Stimulated activated CD4-positive, alpha-beta T cell treated with anti-CD3 and anti-CD28 coated beads, Interleukin-2, amount 100 ng/mL, for 48 hours (primary cell): ENCODE results near the gene RCN2.
"Not testable (repeated sequence)": the region's sequence is repeated elsewhere in the genome, so short reads cannot be mapped to it uniquely, and the experiment has no call there.

Experiments used
- DNase-seq, 2 donors: peaks; one replicate each; pipeline ENCODE4 v3.0.0-alpha.2; 2020

RCN2 gene, protein sequence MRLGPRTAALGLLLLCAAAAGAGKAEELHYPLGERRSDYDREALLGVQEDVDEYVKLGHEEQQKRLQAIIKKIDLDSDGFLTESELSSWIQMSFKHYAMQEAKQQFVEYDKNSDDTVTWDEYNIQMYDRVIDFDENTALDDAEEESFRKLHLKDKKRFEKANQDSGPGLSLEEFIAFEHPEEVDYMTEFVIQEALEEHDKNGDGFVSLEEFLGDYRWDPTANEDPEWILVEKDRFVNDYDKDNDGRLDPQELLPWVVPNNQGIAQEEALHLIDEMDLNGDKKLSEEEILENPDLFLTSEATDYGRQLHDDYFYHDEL

GRCh38 chr15:76931397-76932134 is at the start of gene RCN2:
Gene RCN2 (plus strand): TSS chr15:76931749. CDS start chr15:76931842, 93 bp downstream.
- peak; percentile 89 to 90 for DNase-seq

DNA sequence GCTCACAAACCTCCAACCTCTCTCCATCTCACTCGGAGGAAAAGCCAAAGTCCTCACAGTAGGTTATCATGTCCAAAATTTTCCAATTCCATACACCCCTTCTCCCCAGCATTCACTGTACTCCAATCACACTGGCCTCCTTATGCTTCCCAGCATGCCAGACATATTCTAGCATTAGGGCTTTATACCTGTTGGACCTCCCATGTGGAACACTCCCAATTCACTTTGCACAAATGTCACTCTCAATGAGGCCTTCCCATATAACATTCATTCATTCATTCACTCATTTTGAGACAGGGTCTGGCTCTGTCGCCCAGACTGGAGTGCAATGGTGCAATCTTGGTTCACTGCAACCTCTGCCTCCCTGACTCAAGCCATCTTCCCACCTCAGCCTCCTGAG is 46.3 kb upstream of the RCN2 start:
- no peak for DNase-seq

- not testable (repeated sequence) for DNase-seq
Observed at GRCh38 chr15:76887280-76888141, 44.0 kb upstream of the RCN2 start.

DNA sequence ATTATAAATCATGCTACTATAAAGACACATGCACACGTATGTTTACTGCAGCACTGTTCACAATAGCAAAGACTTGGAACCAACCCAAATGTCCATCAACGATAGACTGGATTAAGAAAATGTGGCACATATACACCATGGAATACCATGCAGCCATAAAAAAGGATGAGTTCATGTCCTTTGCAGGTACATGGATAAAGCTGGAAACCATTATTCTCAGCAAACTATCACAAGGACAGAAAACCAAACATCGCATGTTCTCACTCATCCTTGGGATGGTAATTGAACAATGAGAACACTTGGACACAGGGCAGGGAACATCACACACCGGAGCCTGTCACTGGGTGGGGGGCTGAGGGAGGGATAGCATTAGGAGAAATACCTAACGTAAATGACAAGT is 38.7 kb upstream of the RCN2 start:
- DNase-seq, result not testable (repeated sequence)

DNA sequence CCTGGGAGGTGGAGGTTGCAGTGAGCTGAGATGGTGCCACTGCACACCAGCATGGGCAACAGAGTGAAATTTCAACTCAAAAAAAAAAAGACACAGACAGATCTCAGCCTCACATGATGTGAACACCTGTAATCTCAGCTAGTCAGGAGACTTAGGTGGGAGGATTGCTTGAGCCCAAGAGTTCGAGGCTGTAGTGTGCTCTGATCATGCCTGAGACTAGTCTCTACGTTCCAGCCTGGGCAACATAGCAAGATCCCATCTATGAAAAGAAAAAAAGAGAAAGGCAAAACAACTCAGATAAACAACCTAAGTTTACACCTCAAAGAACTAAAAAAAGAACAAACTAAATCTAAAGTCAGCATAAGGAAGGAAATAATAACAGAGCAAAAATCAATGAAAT is 37.4 kb upstream of the RCN2 start:
- no peak for DNase-seq

- no peak for DNase-seq
Observed at GRCh38 chr15:76898102-76898501, 33.4 kb upstream of the RCN2 start.

DNA sequence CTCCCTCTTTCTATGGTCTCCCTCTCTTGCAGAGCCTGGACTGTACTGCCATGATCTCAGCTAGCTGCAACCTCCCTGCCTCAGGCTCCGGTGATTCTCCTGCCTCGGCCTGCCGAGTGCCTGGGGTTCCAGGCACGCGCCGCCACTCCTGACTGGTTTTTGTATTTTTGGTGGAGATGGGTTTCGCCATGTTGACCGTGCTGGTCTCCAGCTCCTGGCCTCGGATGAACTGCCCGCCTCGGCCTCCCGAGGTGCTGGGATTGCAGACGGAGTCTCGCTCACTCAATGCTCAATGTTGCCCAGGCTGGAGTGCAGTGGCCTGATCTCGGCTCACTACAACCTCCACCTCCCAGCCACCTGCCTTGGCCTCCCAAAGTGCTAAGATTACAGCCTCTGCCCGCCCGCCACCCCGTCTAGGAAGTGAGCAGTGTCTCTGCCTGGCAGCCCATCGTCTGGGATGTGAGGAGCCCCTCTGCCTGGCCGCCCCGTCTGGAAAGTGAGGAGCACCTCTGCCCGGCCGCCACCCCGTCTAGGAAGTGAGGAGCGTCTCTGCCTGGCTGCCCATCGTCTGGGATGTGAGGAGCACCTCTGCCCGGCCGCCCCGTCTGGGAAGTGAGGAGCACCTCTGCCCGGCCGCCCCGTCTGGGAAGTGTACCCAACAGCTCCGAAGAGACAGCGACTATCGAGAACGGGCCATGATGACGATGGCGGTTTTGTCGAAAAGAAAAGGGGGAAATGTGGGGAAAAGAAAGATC is 32.2 kb upstream of the RCN2 start:
- not testable (repeated sequence) for DNase-seq

DNA sequence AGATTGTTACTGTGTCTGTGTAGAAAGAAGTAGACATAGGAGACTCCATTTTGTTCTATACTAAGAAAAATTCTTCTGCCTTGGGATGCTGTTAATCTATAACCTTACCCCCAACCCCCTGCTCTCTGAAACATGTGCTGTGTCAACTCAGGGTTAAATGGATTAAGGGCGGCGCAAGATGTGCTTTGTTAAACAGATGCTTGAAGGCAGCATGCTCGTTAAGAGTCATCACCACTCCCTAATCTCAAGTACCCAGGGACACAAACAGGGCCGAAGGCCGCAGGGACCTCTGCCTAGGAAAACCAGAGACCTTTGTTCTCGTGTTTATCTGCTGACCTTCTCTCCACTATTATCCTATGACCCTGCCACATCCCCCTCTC is 31.6 kb upstream of the RCN2 start:
- DNase-seq, result not testable (repeated sequence)

- DNase-seq, result no peak
Observed at GRCh38 chr15:76901965-76902364, 29.6 kb upstream of the RCN2 start.

DNA sequence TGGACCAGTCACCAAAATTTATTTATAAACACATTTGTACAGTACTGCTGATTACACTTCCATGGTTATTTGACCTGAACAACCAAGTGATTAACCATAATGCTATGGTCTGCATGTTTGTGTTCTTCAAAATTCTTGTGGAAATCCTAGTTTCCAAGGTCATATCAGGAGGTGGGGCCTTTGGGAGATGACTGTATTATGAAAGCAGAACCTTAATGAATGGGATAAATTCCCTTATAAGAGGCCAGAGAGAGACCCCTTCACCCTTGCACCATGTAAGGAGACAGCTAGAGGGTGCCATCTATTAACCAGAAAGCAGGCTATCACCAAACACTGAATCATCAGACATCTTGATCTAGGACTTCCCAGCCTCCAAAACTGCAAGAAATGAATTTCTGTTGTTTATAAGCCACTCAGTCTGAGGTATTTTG is 28.3 kb upstream of the RCN2 start:
- no peak for DNase-seq

- DNase-seq, result no peak
Observed at GRCh38 chr15:76904461-76905012, 27.0 kb upstream of the RCN2 start.

DNA sequence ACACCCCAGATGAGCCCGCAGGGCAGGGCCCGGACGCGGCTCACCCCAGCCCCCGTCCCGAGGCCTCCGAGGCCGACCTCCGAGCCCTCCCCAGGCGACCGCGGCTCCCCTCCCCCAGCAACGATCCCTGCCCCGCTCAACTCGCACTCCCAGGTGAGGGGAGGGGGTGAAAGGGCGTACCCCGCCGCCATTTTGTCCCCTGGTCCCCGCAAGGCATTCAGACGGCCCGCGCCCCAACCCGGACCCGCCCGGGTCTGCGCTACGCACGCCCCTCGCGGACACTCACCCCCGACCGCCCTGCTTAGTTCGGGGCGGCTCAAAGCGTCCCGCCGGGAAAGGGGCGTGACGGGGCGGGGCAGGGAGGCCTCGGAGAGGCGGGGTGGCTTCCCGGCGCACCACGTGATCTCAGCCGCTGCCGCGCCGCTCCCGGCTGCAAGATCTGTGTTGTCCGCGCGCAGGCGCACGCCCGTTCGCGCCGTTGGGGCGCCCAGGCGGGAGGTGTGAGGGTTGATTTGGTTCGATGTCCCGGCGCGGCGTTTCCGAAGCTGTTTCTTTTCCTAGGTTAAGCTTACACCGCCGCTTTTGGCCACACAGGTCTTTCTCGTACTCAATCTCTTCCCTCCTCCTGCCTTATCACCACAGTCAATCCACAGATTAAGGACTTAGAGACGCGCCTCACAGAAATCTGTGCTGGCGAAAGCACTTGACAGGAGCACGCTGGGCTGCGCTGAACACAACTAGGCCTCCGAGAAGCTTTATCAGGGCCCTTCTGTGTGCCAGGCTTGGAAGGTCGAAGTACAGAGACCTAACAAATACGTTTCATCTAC is 26.3 kb upstream of the RCN2 start, which contains the start of gene SCAPER:
TSS of gene SCAPER (minus strand) at position 328 of the 827 bp plus-strand sequence. CDS start 21,523 bp downstream, outside the sequence.
- DNase-seq, result peak; percentile 88 to 90

- DNase-seq, result no peak
Observed at GRCh38 chr15:76905855-76906254, 25.7 kb upstream of the RCN2 start.

DNA sequence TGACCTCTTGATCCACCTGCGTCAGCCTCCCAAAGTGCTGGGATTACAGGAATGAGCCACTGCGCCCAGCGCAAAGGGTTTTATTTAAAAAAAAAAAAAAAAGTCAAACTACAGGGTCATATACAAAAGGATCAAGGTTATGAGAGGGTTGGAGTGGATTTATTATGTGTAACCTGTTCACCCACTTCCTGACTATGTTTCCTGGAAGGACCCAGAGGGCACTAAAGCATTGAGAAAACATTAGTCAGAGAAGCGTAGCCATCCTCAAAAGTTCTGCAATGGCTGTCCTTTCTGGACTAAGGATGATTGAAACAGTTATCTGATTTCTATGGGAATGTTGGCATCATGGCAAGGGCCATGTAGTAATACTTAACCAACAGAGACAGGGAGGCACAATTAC is 19.1 kb upstream of the RCN2 start:
- DNase-seq, result no peak

DNA sequence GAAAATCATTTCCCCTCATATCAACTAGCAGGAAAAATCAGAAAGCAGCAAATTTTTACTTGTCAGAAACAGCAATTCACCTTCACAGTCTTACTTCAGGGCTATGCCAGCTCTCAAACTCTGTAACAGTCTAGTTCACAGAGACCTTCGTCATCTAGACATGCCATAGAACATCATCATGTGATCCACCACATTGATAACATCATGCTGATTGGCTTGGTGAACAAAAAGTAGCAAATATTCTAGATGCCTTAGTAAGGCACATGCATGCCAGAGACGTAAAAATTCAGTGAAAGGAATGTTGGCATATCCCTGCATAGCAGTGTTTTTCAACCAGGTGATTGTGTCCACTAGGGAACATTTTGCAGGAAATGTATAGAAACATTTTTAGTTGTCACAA is 17.8 kb upstream of the RCN2 start:
- no peak for DNase-seq

DNA sequence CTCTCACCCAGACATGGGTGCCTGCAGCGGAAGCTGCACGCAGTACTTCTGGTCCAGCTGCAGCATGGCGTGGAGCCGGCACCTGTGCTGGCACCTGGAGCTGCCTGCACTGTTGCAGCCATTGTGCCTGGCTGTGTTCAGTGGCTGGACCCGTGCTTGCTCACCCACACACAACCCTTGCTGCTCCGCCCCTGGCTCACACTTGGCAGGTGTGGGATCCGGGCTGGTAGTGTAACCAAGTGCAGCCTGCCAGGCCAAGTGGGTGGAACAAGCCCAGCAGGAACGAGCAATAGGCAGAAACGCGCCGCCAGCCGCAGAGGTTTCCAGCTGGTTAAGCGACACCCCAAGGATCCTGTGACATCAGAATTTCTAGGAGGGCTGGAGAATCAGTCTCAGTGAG is 15.2 kb upstream of the RCN2 start:
- no peak for DNase-seq

- DNase-seq, result no peak
Observed at GRCh38 chr15:76928201-76928600, 3.3 kb upstream of the RCN2 start.

GRCh38 chr15:76929011-76929760 is 2.4 kb upstream of the RCN2 start:
- no peak for DNase-seq

DNA sequence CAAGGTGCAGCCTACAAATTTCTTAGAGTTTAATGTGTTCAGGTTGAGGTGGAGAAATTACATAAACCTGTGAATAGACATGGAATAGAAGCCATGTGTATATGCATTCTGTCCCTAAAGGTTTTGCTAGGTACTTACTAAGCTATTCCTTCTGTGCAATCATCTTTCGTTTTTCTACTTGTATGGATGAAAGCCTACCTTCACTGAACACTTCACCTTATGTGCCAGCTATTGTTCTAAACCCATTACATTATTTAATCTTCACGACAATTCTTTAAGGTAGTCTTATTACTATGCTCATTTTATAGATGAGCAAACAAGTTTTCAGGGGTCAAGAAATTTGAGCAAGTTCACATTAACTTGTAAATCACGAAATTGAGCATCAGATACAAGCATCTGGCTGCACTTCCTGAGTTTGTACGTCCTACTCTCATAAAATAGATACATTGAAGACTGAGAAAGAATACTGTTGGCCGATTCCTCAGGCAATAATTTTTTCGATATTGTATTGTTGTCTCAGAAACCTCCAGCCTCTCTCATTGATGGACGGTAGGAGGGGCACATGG is 635 bp upstream of the RCN2 start:
- DNase-seq, result no peak
